DND-41 (cell line): ENCODE results near the gene WNT3A.

Experiments
- ATAC-seq: fragments of 200-7000 bp; cut with Tn5 transposase; 3 replicates; pipeline ENCODE4 v1.9.1; 2021; ENCODE audit warnings: low read depth; ENCODE audit not compliant: insufficient read depth
- DNase-seq: peaks from one replicate; pipeline ENCODE4 v3.0.0-alpha.2; 2020
- H2AFZ ChIP-seq: 2 replicates; pipeline ENCODE4 v1.6.0; 2012; ENCODE audit warnings: low read depth, low read length
- H3K27ac ChIP-seq: 2 replicates; pipeline ENCODE4 v1.5.1; 2012; ENCODE audit warnings: low read length, inconsistent platforms
- H3K27me3 ChIP-seq: fragments of 200-600 bp; sonication (generic); 2 replicates; pipeline ENCODE4 v1.6.0; 2012; ENCODE audit warnings: low read length, mild to moderate bottlenecking, inconsistent platforms; ENCODE audit not compliant: insufficient read depth, poor library complexity
- H3K36me3 ChIP-seq: 2 replicates; pipeline ENCODE4 v1.5.1; 2012; ENCODE audit warnings: low read length, inconsistent platforms; ENCODE audit not compliant: insufficient read depth
- H3K4me1 ChIP-seq: 2 replicates; pipeline ENCODE4 v1.5.1; 2012; ENCODE audit warnings: mild to moderate bottlenecking, low read length; ENCODE audit not compliant: insufficient read depth
- H3K4me2 ChIP-seq: 2 replicates; pipeline ENCODE4 v1.6.0; 2012; ENCODE audit warnings: mild to moderate bottlenecking, moderate library complexity, low read length, inconsistent platforms; ENCODE audit not compliant: insufficient read depth
- H3K4me3 ChIP-seq, 2 experiments: fragments of 200-600 bp in 1 of 2; shearing (Covaris generic) in 1 of 2; 2 replicates each; pipeline ENCODE4 v1.5.1; 2012 to 2016; ENCODE audit warnings: inconsistent platforms in 2 of 2, low read length in 2 of 2, mild to moderate bottlenecking in 2 of 2, low read depth in 1 of 2, moderate library complexity in 1 of 2
- H3K79me2 ChIP-seq: 2 replicates; pipeline ENCODE4 v1.6.0; 2012; ENCODE audit warnings: low read length, inconsistent platforms; ENCODE audit not compliant: insufficient read depth
- H3K9ac ChIP-seq: 2 replicates; pipeline ENCODE4 v1.6.0; 2012; ENCODE audit warnings: low read depth, mild to moderate bottlenecking, inconsistent platforms, low read length, moderate library complexity
- H3K9me3 ChIP-seq: 2 replicates; pipeline ENCODE4 v1.5.1; 2012; ENCODE audit warnings: low read length, moderate library complexity, mild to moderate bottlenecking, inconsistent platforms; ENCODE audit not compliant: insufficient read depth, severe bottlenecking
- H4K20me1 ChIP-seq: 2 replicates; pipeline ENCODE4 v1.6.0; 2012; ENCODE audit warnings: low read length; ENCODE audit not compliant: insufficient read depth
- EZH2 ChIP-seq: IDR thresholded peaks from 3 replicates; pipeline ENCODE4 v1.6.1; 2012; ENCODE audit warnings: borderline replicate concordance, low read depth, mild to moderate bottlenecking, moderate library complexity, low read length, inconsistent platforms; ENCODE audit not compliant: severe bottlenecking
- TF ChIP-seq, protein P1 (sequence below): IDR thresholded peaks from 2 replicates; pipeline ENCODE4 v1.5.1; 2012; ENCODE audit warnings: borderline replicate concordance, low read length, moderate library complexity, mild to moderate bottlenecking; ENCODE audit not compliant: poor library complexity, severe bottlenecking; ENCODE audit errors: extremely low read depth

Gene WNT3A

DNA sequence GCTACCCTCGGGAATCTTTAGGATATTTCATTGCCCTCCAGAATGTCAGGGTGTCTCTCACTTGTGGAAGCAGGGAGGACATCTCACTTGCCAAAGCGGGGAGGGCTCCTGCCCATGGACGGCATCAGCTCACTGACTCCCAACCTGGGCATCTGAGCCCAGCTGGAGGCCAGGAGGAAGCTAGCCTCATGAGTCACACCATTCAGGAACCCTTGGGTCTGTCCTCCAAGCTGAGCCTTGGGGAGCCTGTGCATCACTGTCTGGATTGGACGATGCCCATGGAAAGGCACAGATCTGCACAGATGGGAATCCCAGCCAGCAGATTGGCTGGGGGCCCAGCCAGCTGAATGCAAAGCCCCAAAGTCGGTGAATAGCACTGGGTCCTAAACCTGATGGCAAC is 25.2 kb downstream of the WNT3A start:
- DNase-seq (no peak), ATAC-seq (no peak)
- Histone ChIP-seq H3K27ac (no peak overlapping the region), H3K4me3 (no peak overlapping the region), H3K27me3 (no peaks in the 10 kb centered on the region), H4K20me1 (no peaks in the 10 kb centered on the region), H3K36me3 (no peaks in the 10 kb centered on the region), H3K9me3 (no peaks in the 10 kb centered on the region), H3K4me1 (no peaks in the 10 kb centered on the region), H3K79me2 (no peaks in the 10 kb centered on the region), H3K9ac (no peak overlapping the region), H3K4me2 (no peak overlapping the region), H2AFZ (no peak overlapping the region)
- TF ChIP-seq EZH2 = no peak
- TF ChIP-seq, protein P1, sequence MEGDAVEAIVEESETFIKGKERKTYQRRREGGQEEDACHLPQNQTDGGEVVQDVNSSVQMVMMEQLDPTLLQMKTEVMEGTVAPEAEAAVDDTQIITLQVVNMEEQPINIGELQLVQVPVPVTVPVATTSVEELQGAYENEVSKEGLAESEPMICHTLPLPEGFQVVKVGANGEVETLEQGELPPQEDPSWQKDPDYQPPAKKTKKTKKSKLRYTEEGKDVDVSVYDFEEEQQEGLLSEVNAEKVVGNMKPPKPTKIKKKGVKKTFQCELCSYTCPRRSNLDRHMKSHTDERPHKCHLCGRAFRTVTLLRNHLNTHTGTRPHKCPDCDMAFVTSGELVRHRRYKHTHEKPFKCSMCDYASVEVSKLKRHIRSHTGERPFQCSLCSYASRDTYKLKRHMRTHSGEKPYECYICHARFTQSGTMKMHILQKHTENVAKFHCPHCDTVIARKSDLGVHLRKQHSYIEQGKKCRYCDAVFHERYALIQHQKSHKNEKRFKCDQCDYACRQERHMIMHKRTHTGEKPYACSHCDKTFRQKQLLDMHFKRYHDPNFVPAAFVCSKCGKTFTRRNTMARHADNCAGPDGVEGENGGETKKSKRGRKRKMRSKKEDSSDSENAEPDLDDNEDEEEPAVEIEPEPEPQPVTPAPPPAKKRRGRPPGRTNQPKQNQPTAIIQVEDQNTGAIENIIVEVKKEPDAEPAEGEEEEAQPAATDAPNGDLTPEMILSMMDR = no peak

DNA sequence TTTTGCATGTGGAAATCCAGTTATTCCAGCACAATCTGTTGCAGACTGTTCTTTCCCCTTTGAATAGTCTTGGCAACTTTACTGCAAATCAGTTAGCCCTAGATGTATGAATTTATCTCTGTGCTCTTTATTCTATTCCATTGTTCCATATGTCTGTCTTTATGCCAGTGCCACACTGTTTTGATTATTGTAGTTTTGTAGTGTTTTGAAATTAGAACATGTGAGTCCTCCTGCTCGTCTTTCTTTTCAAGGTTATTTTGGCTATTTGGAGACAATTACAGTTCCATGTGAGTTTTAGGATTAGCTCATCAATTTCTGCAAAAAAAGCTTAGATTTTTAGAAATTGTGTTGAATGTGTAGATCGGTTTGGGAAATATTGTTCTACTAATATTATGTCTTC is 26.6 kb downstream of the WNT3A start:
- no peaks in the 10 kb centered on the region for H3K36me3 ChIP-seq
- no peak overlapping the region for H3K4me2 ChIP-seq
- no peaks in the 10 kb centered on the region for H3K27me3 ChIP-seq
- H3K9me3 ChIP-seq = no peaks in the 10 kb centered on the region
- no peak for DNase-seq
- no peak overlapping the region for H2AFZ ChIP-seq
- H3K9ac ChIP-seq = no peak overlapping the region
- no peaks in the 10 kb centered on the region for H3K79me2 ChIP-seq
- H3K27ac ChIP-seq = no peak overlapping the region
- H4K20me1 ChIP-seq = no peaks in the 10 kb centered on the region
- no peaks in the 10 kb centered on the region for H3K4me1 ChIP-seq
- no peak overlapping the region for H3K4me3 ChIP-seq
- no peak for ATAC-seq
- TF ChIP-seq, protein P1 = no peak
- no peak for TF ChIP-seq EZH2

DNA sequence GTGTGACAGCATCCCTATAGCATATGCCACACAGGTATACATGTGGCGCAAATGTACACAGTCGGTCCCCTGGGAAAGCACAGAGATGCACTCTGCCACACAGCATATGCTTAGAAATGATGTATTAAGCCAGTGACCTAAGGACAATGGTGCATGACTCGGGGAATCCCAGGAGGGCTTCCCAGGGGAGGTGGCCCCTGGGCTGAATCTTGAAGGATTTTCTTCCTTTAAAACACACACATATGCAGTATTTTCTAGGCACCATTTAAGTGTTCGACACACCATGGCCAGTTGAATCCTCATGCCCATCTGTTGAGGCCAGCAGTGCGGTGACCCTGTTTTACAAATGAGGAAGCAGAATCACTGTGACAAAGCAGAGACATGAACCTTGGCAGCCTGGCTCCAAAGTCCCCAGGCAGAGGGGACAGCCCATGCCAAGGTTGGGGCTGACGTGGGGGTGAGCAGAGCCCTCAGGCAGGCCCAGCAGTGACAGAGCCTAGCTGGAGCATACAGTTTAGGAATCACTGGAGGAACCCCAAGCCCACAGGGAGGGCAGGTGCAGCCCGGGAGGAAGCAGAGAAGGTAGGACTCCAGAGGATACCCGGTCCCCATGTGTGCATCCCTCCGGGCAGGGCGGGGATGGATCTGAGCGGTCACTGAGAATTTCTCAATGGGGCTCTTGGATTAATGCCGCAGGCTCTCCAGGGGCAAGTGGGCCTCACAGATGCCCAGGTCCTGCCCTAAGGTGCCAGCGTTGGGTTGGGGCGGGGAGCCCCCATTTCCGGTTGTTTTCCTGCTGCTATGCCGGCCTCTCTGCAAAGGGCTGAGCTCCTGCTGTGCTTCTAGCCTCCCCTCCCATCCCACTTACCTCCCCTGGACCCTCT is 28.4 kb downstream of the WNT3A start:
- Histone ChIP-seq H3K4me2 (no peak overlapping the region), H3K9me3 (no peaks in the 10 kb centered on the region), H4K20me1 (no peaks in the 10 kb centered on the region), H3K27me3 (no peaks in the 10 kb centered on the region), H3K27ac (no peak overlapping the region), H3K4me3 (no peak overlapping the region), H3K9ac (no peak overlapping the region), H3K79me2 (no peaks in the 10 kb centered on the region), H3K36me3 (no peaks in the 10 kb centered on the region), H2AFZ (no peak overlapping the region), H3K4me1 (no peaks in the 10 kb centered on the region)
- DNase-seq (no peak), ATAC-seq (no peak)
- TF ChIP-seq, protein P1 = no peak
- no peak for TF ChIP-seq EZH2
